Fibroblast of pulmonary artery (primary cell): Measurements from ENCODE around the gene MRPL50.

Experiments
- DNase-seq: peaks from one replicate; pipeline ENCODE4 v3.0.0-alpha.2; 2010; ENCODE audit warnings: low read depth
- H3K4me3 ChIP-seq: replicated peaks from 2 replicates; pipeline ENCODE4 v1.5.1; 2011; ENCODE audit warnings: low read depth, mild to moderate bottlenecking, control low read depth, low read length, moderate library complexity
- CTCF ChIP-seq: IDR thresholded peaks from 2 replicates; pipeline ENCODE4 v1.5.1; 2011; ENCODE audit warnings: mild to moderate bottlenecking, control low read depth, low read length, inconsistent platforms; ENCODE audit errors: missing control alignments

Gene MRPL50

GRCh38 chr9:101369884-101370531 is 28.4 kb downstream of the MRPL50 start:
- no peak overlapping the region for H3K4me3 ChIP-seq
- DNase-seq = no peak
- no peak for TF ChIP-seq CTCF

GRCh38 chr9:101369286-101369685 is 29.1 kb downstream of the MRPL50 start:
- TF ChIP-seq CTCF = no peak
- H3K4me3 ChIP-seq = no peak overlapping the region
- peak; percentile 51 for DNase-seq

GRCh38 chr9:101367323-101367722 is 31.1 kb downstream of the MRPL50 start:
- no peak for DNase-seq
- TF ChIP-seq CTCF = no peak
- no peak overlapping the region for H3K4me3 ChIP-seq

DNA sequence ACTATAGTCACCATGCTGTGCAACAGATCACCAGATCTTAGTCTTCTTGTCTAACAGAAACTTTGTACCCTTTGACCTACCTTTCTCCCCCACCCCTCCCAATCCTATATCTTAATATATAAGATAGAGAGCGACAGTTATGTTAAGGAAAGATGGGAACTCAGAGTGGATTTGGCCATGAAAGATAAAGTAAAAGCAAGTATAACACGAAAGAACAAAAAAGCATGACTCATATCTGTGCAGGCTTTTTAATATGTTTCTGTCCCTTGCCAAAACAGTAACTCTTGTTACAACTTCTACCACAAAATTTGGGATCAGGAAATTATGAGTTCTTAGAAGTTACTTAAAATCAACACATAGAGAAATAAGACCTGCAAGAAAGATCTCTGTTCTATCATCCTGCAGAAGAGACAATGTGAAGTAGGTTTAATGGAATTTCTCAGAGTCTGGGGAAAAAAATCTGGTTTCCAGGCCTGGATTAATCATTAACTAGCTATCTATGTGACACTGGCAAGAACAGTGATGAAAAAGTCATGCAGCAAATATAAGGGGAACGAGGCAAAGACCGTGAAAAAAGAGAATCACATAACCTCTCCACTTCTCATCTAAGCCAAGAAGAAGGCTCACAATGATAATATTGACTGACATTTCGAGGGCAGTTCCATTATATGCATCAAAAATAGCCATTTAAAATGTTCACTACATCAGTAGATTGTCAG is 32.2 kb downstream of the MRPL50 start:
- no peak overlapping the region for H3K4me3 ChIP-seq
- TF ChIP-seq CTCF = no peak
- peak; percentile 3 for DNase-seq

- TF ChIP-seq CTCF = no peak
- DNase-seq = peak; percentile 4
- no peak overlapping the region for H3K4me3 ChIP-seq
Measured at GRCh38 chr9:101365181-101365580, 33.2 kb downstream of the MRPL50 start.

- no peak for TF ChIP-seq CTCF
- no peak for DNase-seq
- H3K4me3 ChIP-seq = no peak overlapping the region
Measured at GRCh38 chr9:101362450-101362849, 36.0 kb downstream of the MRPL50 start.

GRCh38 chr9:101360647-101361046 is 37.8 kb downstream of the MRPL50 start:
- no peak for TF ChIP-seq CTCF

More at GRCh38 chr9:101360647-101361046, 37.8 kb downstream of the MRPL50 start:
- no peak overlapping the region for H3K4me3 ChIP-seq
- no peak for DNase-seq
